Breast epithelium (tissue), 3 donors: ENCODE measurements around the gene GAS6.

ENCODE experiments used
- POLR2A ChIP-seq: fragments of 450-650 bp; IDR thresholded peaks from one replicate; pipeline ENCODE4 v1.6.1; 2016; ENCODE audit warnings: antibody characterized with exemption, mild to moderate bottlenecking, moderate library complexity
- TF ChIP-seq, protein P1 (sequence below), 3 donors: fragments of 450-650 bp; IDR thresholded peaks; one replicate each; pipeline ENCODE4 v1.5.1; 2016 to 2017; ENCODE audit warnings: antibody characterized with exemption in 3 of 3, mild to moderate bottlenecking in 3 of 3, moderate library complexity in 3 of 3

DNA sequence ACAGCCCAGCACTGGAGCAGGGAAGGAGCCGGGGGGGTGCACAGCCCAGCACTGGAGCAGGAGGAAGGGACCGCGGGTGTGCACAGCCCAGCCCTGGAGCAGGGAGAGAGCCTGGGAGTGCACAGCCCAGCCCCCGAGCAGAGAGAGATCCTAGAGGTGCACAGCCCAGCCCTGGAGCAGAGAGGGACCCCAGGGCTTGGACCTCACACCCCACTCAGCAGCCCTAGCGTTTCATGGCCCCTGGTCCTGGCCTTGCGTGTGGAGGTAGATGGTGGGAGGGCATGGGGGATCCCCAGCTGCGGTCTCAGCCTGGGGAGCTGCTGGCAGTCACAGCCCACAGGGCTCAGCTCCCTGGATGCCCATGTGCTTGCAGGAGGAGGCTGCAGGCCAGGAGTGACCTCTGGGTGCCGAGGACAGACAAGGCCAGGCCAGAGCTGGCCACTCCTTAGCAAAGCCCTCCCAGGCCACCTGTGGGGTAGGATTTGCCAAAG, 25.1 kb downstream of the GAS6 start:
- TF ChIP-seq, protein P1, sequence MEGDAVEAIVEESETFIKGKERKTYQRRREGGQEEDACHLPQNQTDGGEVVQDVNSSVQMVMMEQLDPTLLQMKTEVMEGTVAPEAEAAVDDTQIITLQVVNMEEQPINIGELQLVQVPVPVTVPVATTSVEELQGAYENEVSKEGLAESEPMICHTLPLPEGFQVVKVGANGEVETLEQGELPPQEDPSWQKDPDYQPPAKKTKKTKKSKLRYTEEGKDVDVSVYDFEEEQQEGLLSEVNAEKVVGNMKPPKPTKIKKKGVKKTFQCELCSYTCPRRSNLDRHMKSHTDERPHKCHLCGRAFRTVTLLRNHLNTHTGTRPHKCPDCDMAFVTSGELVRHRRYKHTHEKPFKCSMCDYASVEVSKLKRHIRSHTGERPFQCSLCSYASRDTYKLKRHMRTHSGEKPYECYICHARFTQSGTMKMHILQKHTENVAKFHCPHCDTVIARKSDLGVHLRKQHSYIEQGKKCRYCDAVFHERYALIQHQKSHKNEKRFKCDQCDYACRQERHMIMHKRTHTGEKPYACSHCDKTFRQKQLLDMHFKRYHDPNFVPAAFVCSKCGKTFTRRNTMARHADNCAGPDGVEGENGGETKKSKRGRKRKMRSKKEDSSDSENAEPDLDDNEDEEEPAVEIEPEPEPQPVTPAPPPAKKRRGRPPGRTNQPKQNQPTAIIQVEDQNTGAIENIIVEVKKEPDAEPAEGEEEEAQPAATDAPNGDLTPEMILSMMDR (IDR thresholded peaks at IDR 0.05), result no peak
- no peak for TF ChIP-seq POLR2A
